ENCODE results near the gene MLIP. TPM values are rescaled to one million over a fixed set of nuclear protein-coding genes. Genes with fewer than 3 reads are reported as not detected.

The MLIP gene
- total and polyA plus RNA-seq, 8 donors = 0.09 to 0.70 (median 0.23) TPM

DNA sequence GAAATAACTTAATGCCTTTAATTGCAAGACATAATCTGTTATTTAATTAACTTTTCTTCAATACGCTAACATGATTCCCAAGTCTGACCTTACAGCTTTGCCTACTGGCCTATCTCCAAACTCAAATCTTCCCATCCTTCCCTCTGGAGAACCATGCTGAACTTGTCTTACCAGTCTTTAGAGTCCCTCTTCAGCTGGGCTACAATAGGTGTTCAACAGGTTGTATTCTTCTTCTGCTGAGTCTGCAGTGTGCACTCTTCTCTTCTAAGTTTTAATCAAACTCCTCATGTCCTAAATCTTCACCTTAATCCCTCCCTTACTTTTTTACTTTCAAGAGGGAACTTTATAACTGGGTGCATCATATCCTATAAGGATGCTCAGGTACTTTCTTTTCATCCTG lies 121.5 kb downstream of the MLIP start:
- TF ChIP-seq, protein P1, sequence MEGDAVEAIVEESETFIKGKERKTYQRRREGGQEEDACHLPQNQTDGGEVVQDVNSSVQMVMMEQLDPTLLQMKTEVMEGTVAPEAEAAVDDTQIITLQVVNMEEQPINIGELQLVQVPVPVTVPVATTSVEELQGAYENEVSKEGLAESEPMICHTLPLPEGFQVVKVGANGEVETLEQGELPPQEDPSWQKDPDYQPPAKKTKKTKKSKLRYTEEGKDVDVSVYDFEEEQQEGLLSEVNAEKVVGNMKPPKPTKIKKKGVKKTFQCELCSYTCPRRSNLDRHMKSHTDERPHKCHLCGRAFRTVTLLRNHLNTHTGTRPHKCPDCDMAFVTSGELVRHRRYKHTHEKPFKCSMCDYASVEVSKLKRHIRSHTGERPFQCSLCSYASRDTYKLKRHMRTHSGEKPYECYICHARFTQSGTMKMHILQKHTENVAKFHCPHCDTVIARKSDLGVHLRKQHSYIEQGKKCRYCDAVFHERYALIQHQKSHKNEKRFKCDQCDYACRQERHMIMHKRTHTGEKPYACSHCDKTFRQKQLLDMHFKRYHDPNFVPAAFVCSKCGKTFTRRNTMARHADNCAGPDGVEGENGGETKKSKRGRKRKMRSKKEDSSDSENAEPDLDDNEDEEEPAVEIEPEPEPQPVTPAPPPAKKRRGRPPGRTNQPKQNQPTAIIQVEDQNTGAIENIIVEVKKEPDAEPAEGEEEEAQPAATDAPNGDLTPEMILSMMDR (IDR thresholded peaks at IDR 0.05) = no peak
- Histone ChIP-seq H3K4me1 (no peaks in the 10 kb centered on the region), H3K36me3 (no peaks in the 10 kb centered on the region), H3K4me3 (no peak overlapping the region), H3K9me3 (no peaks in the 10 kb centered on the region), H3K27me3 (no peaks in the 10 kb centered on the region), H3K27ac (no peak overlapping the region)
- DNase-seq = no peak
- intact Hi-C loops (cut with DNase I) = no loop called here
- ATAC-seq = no peak

DNA sequence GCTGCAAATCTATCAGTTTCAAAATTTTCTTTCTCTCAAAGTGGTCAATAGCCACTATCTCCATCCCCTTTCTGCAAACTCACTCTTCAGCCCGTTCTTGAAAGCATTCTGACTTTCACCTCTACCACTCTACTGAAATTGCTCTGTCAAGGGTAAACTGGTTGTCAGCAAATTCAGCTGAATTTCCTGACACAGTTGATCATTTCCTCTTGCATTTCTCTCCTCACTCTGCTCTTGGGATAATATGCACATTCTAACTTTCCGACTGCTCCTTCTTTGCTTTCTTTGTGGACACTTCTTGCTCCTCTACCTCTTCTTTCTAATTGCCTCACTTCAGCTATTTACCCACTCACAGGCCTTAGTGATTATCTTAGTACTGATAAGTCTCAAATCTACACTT lies 123.3 kb downstream of the MLIP start:
- no peak overlapping the region for H3K27ac ChIP-seq
- no peak overlapping the region for H3K4me3 ChIP-seq
- intact Hi-C loops (cut with DNase I) = no loop called here
- no peaks in the 10 kb centered on the region for H3K36me3 ChIP-seq
- TF ChIP-seq, protein P1 (IDR thresholded peaks at IDR 0.05) = no peak
- no peaks in the 10 kb centered on the region for H3K9me3 ChIP-seq
- ATAC-seq (no peak), DNase-seq (no peak)
- H3K27me3 ChIP-seq = no peaks in the 10 kb centered on the region
- no peaks in the 10 kb centered on the region for H3K4me1 ChIP-seq

DNA sequence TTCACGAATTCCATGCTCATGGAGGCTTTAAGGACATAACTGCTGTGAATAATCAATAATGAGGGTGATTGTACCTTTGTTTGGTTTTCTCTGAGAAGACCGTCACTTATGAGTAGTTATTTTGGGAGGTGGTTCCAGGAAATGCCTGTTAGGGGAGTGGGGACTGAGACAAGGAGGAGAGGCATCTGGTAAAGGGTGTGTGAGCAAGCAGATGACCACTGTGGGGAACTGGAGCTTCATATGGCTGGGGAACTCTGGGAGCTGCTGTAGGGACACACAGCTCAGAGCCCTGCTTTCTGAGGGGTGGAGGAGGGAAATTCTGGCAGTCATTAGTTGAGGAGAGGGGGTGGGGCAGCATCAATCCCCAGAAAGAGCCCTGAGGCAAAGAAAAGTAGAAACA lies 125.7 kb downstream of the MLIP start:
- intact Hi-C loops (cut with DNase I) = no loop called here

DNA sequence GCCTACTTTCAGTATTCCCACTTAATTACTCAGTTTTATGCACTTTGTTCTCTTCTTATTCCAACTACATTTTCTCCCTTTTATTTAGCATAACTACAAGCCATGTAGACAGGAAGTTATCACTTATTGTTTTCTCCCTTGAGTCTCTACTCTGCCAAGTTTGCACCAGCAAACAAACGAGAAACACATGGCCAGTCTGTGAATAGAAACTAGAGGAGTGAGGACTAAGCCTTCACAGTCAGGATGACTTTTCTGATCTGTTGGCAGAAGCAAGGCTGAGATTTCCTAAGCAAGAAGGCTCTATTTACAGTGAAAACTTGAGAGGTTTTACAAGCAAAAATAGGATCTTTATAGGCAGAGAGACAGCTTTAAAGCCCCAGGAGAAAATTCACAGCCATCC lies 127.2 kb downstream of the MLIP start:
- intact Hi-C loops (cut with DNase I) = no loop called here
- no peak overlapping the region for H3K4me3 ChIP-seq
- no peaks in the 10 kb centered on the region for H3K27me3 ChIP-seq
- DNase-seq = peak in 2 of 4 donors; percentile 36 to 73
- H3K27ac ChIP-seq = no peak overlapping the region
- H3K4me1 ChIP-seq = no peaks in the 10 kb centered on the region
- TF ChIP-seq, protein P1 (IDR thresholded peaks at IDR 0.05) = no peak
- no peaks in the 10 kb centered on the region for H3K36me3 ChIP-seq
- no peaks in the 10 kb centered on the region for H3K9me3 ChIP-seq
- peak; percentile 31 for ATAC-seq

More for the DNA sequence above, 125.7 kb downstream of the MLIP start:
- DNase-seq (no peak), ATAC-seq (no peak)
- TF ChIP-seq, protein P1 (IDR thresholded peaks at IDR 0.05) = no peak
- H3K36me3 ChIP-seq = no peaks in the 10 kb centered on the region
- no peaks in the 10 kb centered on the region for H3K9me3 ChIP-seq
- H3K27ac ChIP-seq = no peak overlapping the region
- no peaks in the 10 kb centered on the region for H3K4me1 ChIP-seq
- H3K27me3 ChIP-seq = no peaks in the 10 kb centered on the region
- H3K4me3 ChIP-seq = no peak overlapping the region

DNA sequence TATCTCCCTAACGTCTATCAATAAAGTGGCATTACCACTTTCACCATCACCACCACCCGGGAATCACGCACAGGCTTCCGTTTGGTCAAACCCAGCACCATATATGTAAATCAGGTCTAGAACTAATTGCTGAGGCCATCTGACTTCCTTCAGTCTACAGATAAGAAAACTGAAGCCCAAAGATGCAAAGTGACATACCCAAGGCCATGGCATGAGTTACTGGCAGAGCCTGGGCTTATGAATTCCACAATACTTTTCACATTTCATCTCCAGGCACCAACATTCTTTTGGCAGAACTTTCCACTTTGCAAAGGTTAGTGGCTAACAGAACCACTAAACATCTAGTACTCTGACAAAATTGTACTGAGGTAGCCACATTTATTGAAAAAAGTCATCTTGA lies 132.5 kb downstream of the MLIP start:
- H3K9me3 ChIP-seq = no peaks in the 10 kb centered on the region

More for the DNA sequence above, 132.5 kb downstream of the MLIP start:
- Histone ChIP-seq H3K27me3 (no peaks in the 10 kb centered on the region), H3K27ac (no peak overlapping the region), H3K36me3 (no peaks in the 10 kb centered on the region), H3K4me1 (no peaks in the 10 kb centered on the region), H3K4me3 (no peak overlapping the region)
- intact Hi-C loops (cut with DNase I) = no loop called here
- DNase-seq (no peak), ATAC-seq (no peak)
- TF ChIP-seq, protein P1 (IDR thresholded peaks at IDR 0.05) = no peak
